ENCODE data around the gene NEDD4L. TPM values are rescaled to one million over a fixed set of nuclear protein-coding genes. Genes with fewer than 3 reads are reported as not detected.

Gene NEDD4L
- total RNA-seq, 1 donor from 2014 or later, result 41.1 TPM

GRCh38 chr18:58033216-58033615 lies 10.8 kb upstream of the NEDD4L start:
- DNase-seq (ENCODE audit: extremely low spot score, unreplicated experiment), result no peak
- H3K36me3 Mint-ChIP-seq (ENCODE audit: unreplicated experiment), result no peaks in the 10 kb centered on the region
- H3K27ac Mint-ChIP-seq (ENCODE audit: unreplicated experiment), result no peak overlapping the region
- TF ChIP-seq CTCF (IDR thresholded peaks at IDR 0.05), result no peak
- no peaks in the 10 kb centered on the region for H3K9me3 Mint-ChIP-seq (ENCODE audit: unreplicated experiment)
- H3K27me3 Mint-ChIP-seq (ENCODE audit: unreplicated experiment), result peaks cover 49% of the 10 kb centered on the region
- no peaks in the 10 kb centered on the region for H3K4me1 Mint-ChIP-seq (ENCODE audit: unreplicated experiment)
- no peak overlapping the region for H3K4me3 Mint-ChIP-seq (ENCODE audit: unreplicated experiment)

- H3K9me3 Mint-ChIP-seq (ENCODE audit: unreplicated experiment), result no peaks in the 10 kb centered on the region
- no peaks in the 10 kb centered on the region for H3K36me3 Mint-ChIP-seq (ENCODE audit: unreplicated experiment)
- DNase-seq (ENCODE audit: extremely low spot score, unreplicated experiment), result no peak
- H3K27ac Mint-ChIP-seq (ENCODE audit: unreplicated experiment), result no peak overlapping the region
- H3K4me3 Mint-ChIP-seq (ENCODE audit: unreplicated experiment), result no peak overlapping the region
- TF ChIP-seq CTCF (IDR thresholded peaks at IDR 0.05), result no peak
- H3K4me1 Mint-ChIP-seq (ENCODE audit: unreplicated experiment), result no peaks in the 10 kb centered on the region
- peaks cover 51% of the 10 kb centered on the region for H3K27me3 Mint-ChIP-seq (ENCODE audit: unreplicated experiment)
Observed at GRCh38 chr18:58034370-58034769, 9.7 kb upstream of the NEDD4L start.

GRCh38 chr18:58037163-58037562 lies 6.9 kb upstream of the NEDD4L start:
- Mint-ChIP-seq H3K27me3 (ENCODE audit: unreplicated experiment) (peaks cover 52% of the 10 kb centered on the region), H3K36me3 (ENCODE audit: unreplicated experiment) (no peaks in the 10 kb centered on the region), H3K9me3 (ENCODE audit: unreplicated experiment) (no peaks in the 10 kb centered on the region), H3K4me3 (ENCODE audit: unreplicated experiment) (no peak overlapping the region), H3K4me1 (ENCODE audit: unreplicated experiment) (no peaks in the 10 kb centered on the region), H3K27ac (ENCODE audit: unreplicated experiment) (no peak overlapping the region)
- no peak for TF ChIP-seq CTCF (IDR thresholded peaks at IDR 0.05)
- no peak for DNase-seq (ENCODE audit: extremely low spot score, unreplicated experiment)

- H3K36me3 Mint-ChIP-seq (ENCODE audit: unreplicated experiment), result no peaks in the 10 kb centered on the region
Observed at GRCh38 chr18:58038063-58038462, 6.0 kb upstream of the NEDD4L start.

GRCh38 chr18:58041633-58042032 lies 2.4 kb upstream of the NEDD4L start:
- Mint-ChIP-seq H3K9me3 (ENCODE audit: unreplicated experiment) (no peaks in the 10 kb centered on the region), H3K27me3 (ENCODE audit: unreplicated experiment) (peaks cover 18% of the 10 kb centered on the region), H3K4me3 (ENCODE audit: unreplicated experiment) (no peak overlapping the region), H3K27ac (ENCODE audit: unreplicated experiment) (no peak overlapping the region), H3K4me1 (ENCODE audit: unreplicated experiment) (peaks cover 25% of the 10 kb centered on the region), H3K36me3 (ENCODE audit: unreplicated experiment) (no peaks in the 10 kb centered on the region)
- TF ChIP-seq CTCF (IDR thresholded peaks at IDR 0.05), result no peak
- DNase-seq (ENCODE audit: extremely low spot score, unreplicated experiment), result no peak

More at GRCh38 chr18:58038063-58038462, 6.0 kb upstream of the NEDD4L start:
- H3K4me1 Mint-ChIP-seq (ENCODE audit: unreplicated experiment), result peaks cover 5% of the 10 kb centered on the region
- H3K4me3 Mint-ChIP-seq (ENCODE audit: unreplicated experiment), result no peak overlapping the region
- DNase-seq (ENCODE audit: extremely low spot score, unreplicated experiment), result no peak
- peaks cover 43% of the 10 kb centered on the region for H3K27me3 Mint-ChIP-seq (ENCODE audit: unreplicated experiment)
- no peaks in the 10 kb centered on the region for H3K9me3 Mint-ChIP-seq (ENCODE audit: unreplicated experiment)
- no peak overlapping the region for H3K27ac Mint-ChIP-seq (ENCODE audit: unreplicated experiment)
- TF ChIP-seq CTCF (IDR thresholded peaks at IDR 0.05), result no peak
